Mammary epithelial cell (primary cell): Measurements from ENCODE around the gene FAM50A.

Experiments
- CTCF ChIP-seq, 2 donors: IDR thresholded peaks in 1 of 2; conservative IDR thresholded peaks in 1 of 2; 2 replicates each; pipeline ENCODE4 v1.5.1; 2011 to 2012; ENCODE audit warnings: inconsistent platforms in 2 of 2, low read length in 2 of 2, mild to moderate bottlenecking in 2 of 2, control low read depth in 1 of 2, low read depth in 1 of 2; ENCODE audit not compliant: insufficient read depth in 1 of 2; ENCODE audit errors: extremely low read depth in 1 of 2
- EZH2 ChIP-seq: IDR thresholded peaks from 2 replicates; pipeline ENCODE4 v1.6.1; 2012; ENCODE audit warnings: low read length, inconsistent platforms, borderline replicate concordance

DNA sequence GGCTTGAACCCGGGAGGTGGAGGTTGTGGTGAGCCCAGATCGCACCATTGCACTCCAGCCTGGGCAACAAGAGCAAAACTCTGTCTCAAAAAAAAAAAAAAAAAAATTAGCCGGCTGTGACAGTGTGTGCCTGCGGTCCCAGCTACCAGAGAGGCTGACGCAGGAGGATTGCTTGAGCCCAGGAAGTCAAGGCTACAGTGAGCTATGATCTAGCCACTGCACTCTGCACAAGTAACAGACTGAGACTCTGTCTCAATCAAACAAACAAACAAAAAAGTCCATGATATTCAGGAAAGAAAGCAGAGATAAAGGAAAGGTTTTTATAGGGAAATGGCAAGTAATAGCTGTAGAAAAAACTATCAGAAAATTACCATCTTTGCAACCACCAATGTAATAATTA, 37.3 kb downstream of the FAM50A start:
- TF ChIP-seq CTCF (conservative IDR thresholded peaks at IDR 0.05 in 1 of 2, IDR thresholded peaks at IDR 0.05 in 1 of 2; ENCODE audit: extremely low read depth in 1 of 2, insufficient read depth in 1 of 2, low read depth in 1 of 2, low read length in 2 of 2) (no peak), EZH2 (no peak)
